MM.1S (cell line): ENCODE data around the gene TRIM66.

Experiments used
- DNase-seq: peaks from one replicate; pipeline ENCODE4 v3.0.0-alpha.2; 2015
- H2AFZ ChIP-seq: fragments of 300-600 bp; sonication (generic); 2 replicates; pipeline ENCODE4 v1.6.0; 2016; ENCODE audit warnings: antibody characterized with exemption, low read length
- H3F3A ChIP-seq: fragments of 300-600 bp; sonication (generic); 2 replicates; pipeline ENCODE4 v1.6.1; 2016; ENCODE audit warnings: mild to moderate bottlenecking, antibody characterized with exemption, low read length, moderate library complexity, mixed read lengths; ENCODE audit not compliant: insufficient read depth
- H3K27ac ChIP-seq: fragments of 300-600 bp; sonication (generic); 2 replicates; pipeline ENCODE4 v1.5.1; 2016; ENCODE audit warnings: mild to moderate bottlenecking, low read length
- H3K27me3 ChIP-seq: fragments of 300-600 bp; sonication (generic); replicated peaks from 2 replicates; pipeline ENCODE4 v1.6.0; 2016; ENCODE audit warnings: low read length; ENCODE audit not compliant: insufficient read depth
- H3K36me3 ChIP-seq: fragments of 300-600 bp; sonication (generic); replicated peaks from 2 replicates; pipeline ENCODE4 v1.6.1; 2016; ENCODE audit warnings: mild to moderate bottlenecking, low read length, mixed read lengths; ENCODE audit not compliant: insufficient read depth
- H3K4me1 ChIP-seq: fragments of 300-600 bp; sonication (generic); 2 replicates; pipeline ENCODE4 v1.6.1; 2016; ENCODE audit warnings: low read length, mixed read lengths
- H3K4me2 ChIP-seq: fragments of 300-600 bp; sonication (generic); 2 replicates; pipeline ENCODE4 v1.6.0; 2016; ENCODE audit warnings: low read depth, low read length
- H3K4me3 ChIP-seq: fragments of 300-600 bp; sonication (generic); 2 replicates; pipeline ENCODE4 v1.5.1; 2016; ENCODE audit warnings: low read length, mixed read lengths
- H3K79me2 ChIP-seq: fragments of 300-600 bp; sonication (generic); 2 replicates; pipeline ENCODE4 v1.6.1; 2016; ENCODE audit warnings: mixed run types, low read length, mixed read lengths
- H3K9ac ChIP-seq: fragments of 300-600 bp; sonication (generic); 2 replicates; pipeline ENCODE4 v1.6.1; 2016; ENCODE audit warnings: low read length, mixed read lengths
- H3K9me2 ChIP-seq: fragments of 300-600 bp; sonication (generic); replicated peaks from 2 replicates; pipeline ENCODE4 v1.6.1; 2016; ENCODE audit warnings: mild to moderate bottlenecking, low read length, mixed read lengths; ENCODE audit not compliant: insufficient read depth
- H3K9me3 ChIP-seq: fragments of 300-600 bp; sonication (generic); replicated peaks from 2 replicates; pipeline ENCODE4 v1.6.1; 2016; ENCODE audit warnings: mild to moderate bottlenecking, low read length, mixed read lengths; ENCODE audit not compliant: insufficient read depth
- H4K20me1 ChIP-seq: fragments of 300-600 bp; sonication (generic); 2 replicates; pipeline ENCODE4 v1.6.1; 2016; ENCODE audit warnings: mild to moderate bottlenecking, low read length, moderate library complexity, mixed read lengths; ENCODE audit not compliant: insufficient read depth
- EZH2 ChIP-seq: fragments of 300-600 bp; sonication (generic); optimal IDR thresholded peaks from 2 replicates; pipeline ENCODE3; 2017; ENCODE audit warnings: low read depth, mild to moderate bottlenecking, antibody characterized with exemption, low read length, mixed read lengths
- EZH2phosphoT487 ChIP-seq: fragments of 300-600 bp; sonication (generic); IDR thresholded peaks from 2 replicates; pipeline ENCODE4 v1.6.1; 2018; ENCODE audit warnings: antibody characterized with exemption, low read length
- TF ChIP-seq, protein P1 (sequence below): fragments of 300-600 bp; sonication (generic); IDR thresholded peaks from 2 replicates; pipeline ENCODE4 v1.5.1; 2016; ENCODE audit warnings: antibody characterized with exemption, low read length, mixed read lengths

Gene TRIM66

DNA sequence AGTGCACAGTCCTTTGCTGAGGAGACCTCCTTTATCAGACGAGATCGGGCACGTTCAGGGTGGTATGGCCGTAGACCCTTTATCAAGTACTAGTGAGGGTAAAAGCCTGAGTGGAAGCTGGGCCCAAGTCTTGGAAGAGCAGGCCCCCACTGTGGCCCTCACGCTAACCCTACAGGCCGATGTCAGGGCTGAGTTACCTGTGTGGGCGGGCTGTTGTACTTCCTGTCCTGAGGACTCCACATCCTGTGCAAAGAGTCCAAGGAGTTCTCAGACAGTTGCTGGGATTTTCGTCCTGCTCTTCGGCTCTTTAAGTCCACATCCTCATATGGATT lies 35.0 kb upstream of the TRIM66 start:
- Histone ChIP-seq H3K36me3 (no peaks in the 10 kb centered on the region), H3K27ac (no peak overlapping the region), H3K4me2 (no peak overlapping the region), H3K27me3 (no peaks in the 10 kb centered on the region), H3K9me2 (no peaks in the 10 kb centered on the region), H2AFZ (no peak overlapping the region), H3K4me1 (no peaks in the 10 kb centered on the region), H4K20me1 (no peaks in the 10 kb centered on the region), H3K9ac (no peak overlapping the region), H3K79me2 (no peaks in the 10 kb centered on the region), H3K4me3 (no peak overlapping the region), H3K9me3 (no peaks in the 10 kb centered on the region), H3F3A (no peaks in the 10 kb centered on the region)
- TF ChIP-seq, protein P1, sequence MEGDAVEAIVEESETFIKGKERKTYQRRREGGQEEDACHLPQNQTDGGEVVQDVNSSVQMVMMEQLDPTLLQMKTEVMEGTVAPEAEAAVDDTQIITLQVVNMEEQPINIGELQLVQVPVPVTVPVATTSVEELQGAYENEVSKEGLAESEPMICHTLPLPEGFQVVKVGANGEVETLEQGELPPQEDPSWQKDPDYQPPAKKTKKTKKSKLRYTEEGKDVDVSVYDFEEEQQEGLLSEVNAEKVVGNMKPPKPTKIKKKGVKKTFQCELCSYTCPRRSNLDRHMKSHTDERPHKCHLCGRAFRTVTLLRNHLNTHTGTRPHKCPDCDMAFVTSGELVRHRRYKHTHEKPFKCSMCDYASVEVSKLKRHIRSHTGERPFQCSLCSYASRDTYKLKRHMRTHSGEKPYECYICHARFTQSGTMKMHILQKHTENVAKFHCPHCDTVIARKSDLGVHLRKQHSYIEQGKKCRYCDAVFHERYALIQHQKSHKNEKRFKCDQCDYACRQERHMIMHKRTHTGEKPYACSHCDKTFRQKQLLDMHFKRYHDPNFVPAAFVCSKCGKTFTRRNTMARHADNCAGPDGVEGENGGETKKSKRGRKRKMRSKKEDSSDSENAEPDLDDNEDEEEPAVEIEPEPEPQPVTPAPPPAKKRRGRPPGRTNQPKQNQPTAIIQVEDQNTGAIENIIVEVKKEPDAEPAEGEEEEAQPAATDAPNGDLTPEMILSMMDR = no peak
- DNase-seq = no peak

DNA sequence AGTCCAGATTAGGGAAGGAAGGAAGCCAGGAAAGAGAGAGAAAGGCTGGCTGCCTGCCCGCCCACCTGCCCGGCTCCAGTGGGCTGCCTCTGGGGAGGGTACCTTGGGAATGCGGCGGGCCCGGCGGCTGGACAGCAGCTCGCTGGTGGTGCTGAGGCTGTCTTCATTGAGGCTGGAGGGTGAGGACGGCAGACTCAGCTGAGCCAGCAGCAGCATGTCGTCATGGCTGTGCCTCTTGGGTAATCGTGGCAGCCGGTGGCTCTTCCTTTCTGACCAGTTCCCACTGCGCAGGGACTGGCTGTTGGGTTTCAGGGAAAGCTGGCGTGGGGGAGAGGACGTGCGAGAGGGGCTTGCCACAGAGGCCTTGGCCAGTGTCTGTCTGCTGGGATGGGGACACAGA lies 33.0 kb upstream of the TRIM66 start:
- Histone ChIP-seq H3K9me2 (no peaks in the 10 kb centered on the region), H3K9ac (no peak overlapping the region), H3K4me2 (no peak overlapping the region), H3K9me3 (no peaks in the 10 kb centered on the region), H3K4me3 (no peak overlapping the region), H4K20me1 (no peaks in the 10 kb centered on the region), H3K27me3 (no peaks in the 10 kb centered on the region), H3K4me1 (no peaks in the 10 kb centered on the region), H3K79me2 (no peaks in the 10 kb centered on the region), H3F3A (no peaks in the 10 kb centered on the region), H3K36me3 (no peaks in the 10 kb centered on the region), H2AFZ (no peak overlapping the region), H3K27ac (no peak overlapping the region)
- TF ChIP-seq EZH2 = no peak
- TF ChIP-seq EZH2phosphoT487 = no peak
- TF ChIP-seq, protein P1 = no peak
- DNase-seq = no peak

DNA sequence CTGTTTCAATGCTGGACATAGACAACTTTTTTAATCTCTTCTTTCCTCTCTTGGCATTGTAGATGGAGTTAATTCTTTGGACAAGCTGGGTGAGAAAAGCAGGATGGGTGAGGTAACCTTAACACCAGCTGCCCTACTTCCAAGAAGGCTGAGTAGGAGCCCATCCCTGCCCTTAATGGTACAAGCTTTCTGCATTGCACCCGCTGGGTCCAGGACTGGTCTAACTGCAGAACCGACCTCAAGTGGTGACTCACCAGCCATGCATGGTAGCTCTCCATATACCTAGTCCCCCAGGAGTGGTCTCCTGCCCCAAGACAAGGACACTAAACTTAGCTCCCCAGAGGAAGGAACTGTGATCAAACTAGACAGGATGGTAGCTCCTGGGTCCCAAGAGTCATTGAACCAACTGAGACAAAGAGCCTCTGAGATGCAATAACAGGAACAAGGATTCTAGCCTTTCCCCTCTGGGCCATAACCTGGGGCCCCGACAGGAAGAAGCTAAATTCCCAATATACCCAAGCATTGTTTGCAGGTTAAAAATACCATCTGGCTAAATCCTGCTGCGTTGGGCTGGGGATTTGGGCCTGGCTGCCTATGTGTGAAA lies 32.3 kb upstream of the TRIM66 start:
- H3K4me1 ChIP-seq = no peaks in the 10 kb centered on the region

More for the DNA sequence above, 32.3 kb upstream of the TRIM66 start:
- Histone ChIP-seq H3F3A (no peaks in the 10 kb centered on the region), H3K4me3 (no peak overlapping the region), H3K4me2 (no peak overlapping the region), H3K9me2 (no peaks in the 10 kb centered on the region), H3K36me3 (no peaks in the 10 kb centered on the region), H3K79me2 (no peaks in the 10 kb centered on the region), H3K27me3 (no peaks in the 10 kb centered on the region), H3K9me3 (no peaks in the 10 kb centered on the region), H3K9ac (no peak overlapping the region), H2AFZ (no peak overlapping the region), H4K20me1 (no peaks in the 10 kb centered on the region), H3K27ac (no peak overlapping the region)
- no peak for TF ChIP-seq EZH2
- TF ChIP-seq, protein P1 = no peak
- no peak for TF ChIP-seq EZH2phosphoT487
- no peak for DNase-seq
